ENCODE results near the gene RRP1.

DNA sequence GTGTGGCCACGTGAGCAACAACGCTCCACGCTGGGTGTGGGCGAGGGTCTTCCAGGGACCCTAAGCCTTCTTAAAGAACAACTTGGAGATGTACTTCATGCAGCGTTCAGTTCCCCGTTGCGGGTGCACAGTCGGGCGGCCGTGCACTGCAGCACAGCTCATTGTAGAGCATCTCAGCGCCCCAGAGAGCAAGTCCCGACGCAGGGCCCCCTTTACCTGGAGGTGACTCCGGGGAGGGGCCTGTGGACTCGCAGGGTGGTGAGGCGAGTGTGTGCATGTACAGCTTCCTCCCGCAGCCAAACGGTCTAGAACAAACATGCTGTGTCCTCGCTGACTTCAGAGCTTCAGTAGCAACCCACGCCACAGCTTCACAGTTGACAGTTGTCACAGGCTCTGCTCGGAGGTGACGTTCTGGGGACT, 19.5 kb downstream of the RRP1 start:
- TF ChIP-seq, protein P1, sequence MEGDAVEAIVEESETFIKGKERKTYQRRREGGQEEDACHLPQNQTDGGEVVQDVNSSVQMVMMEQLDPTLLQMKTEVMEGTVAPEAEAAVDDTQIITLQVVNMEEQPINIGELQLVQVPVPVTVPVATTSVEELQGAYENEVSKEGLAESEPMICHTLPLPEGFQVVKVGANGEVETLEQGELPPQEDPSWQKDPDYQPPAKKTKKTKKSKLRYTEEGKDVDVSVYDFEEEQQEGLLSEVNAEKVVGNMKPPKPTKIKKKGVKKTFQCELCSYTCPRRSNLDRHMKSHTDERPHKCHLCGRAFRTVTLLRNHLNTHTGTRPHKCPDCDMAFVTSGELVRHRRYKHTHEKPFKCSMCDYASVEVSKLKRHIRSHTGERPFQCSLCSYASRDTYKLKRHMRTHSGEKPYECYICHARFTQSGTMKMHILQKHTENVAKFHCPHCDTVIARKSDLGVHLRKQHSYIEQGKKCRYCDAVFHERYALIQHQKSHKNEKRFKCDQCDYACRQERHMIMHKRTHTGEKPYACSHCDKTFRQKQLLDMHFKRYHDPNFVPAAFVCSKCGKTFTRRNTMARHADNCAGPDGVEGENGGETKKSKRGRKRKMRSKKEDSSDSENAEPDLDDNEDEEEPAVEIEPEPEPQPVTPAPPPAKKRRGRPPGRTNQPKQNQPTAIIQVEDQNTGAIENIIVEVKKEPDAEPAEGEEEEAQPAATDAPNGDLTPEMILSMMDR (IDR thresholded peaks at IDR 0.05; ENCODE audit: low read length) = no peak
- no peak for TF ChIP-seq EZH2 (IDR thresholded peaks at IDR 0.05; ENCODE audit: borderline replicate concordance, low read length)

Measured in OCI-LY1 (cell line).